ENCODE data around the gene TNRC18. TPM values are rescaled to one million over a fixed set of nuclear protein-coding genes. Genes with fewer than 3 reads are reported as not detected.
A peak's percentile ranks its signal among the peaks of the same experiment; 100 is the strongest.

Gene TNRC18
- total RNA-seq, 1 donor from 2014 or later, result 198 TPM

DNA sequence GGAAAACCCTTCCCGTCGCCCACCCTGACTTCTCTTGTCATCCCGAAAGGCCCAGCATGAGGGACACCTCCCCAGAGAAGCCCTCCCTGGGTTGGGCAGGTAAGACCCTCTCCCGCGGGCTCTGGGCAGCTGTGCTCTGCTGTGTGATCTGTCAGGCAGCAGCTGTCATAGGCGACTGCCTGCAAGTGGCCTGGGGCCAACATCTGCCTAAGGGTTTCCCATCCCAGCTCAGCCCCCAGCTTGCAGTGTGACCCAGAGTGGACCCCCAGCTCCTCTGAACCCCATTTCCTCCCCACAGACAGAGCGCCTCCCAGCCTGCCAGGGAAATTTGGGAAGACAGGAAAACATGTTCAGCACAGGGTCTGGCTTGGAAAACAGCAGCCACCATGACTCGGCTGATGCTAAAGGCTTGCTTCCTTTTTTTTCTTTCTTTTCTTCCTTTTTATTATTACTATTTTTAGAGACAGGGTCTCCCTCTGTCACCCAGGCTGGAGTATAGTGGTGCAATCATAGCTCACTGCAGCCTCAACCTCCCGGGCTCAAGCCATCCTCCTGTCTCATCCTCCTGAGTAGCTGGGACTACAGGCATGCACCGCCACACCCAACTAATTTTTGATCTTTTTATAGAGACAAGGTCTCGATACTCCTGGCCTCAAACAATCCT is 18.3 kb upstream of the TNRC18 start:
- Mint-ChIP-seq H3K9me3 (ENCODE audit: unreplicated experiment) (peaks cover 4% of the 10 kb centered on the region), H3K4me3 (ENCODE audit: unreplicated experiment) (no peak overlapping the region), H3K4me1 (ENCODE audit: unreplicated experiment) (peaks cover 8% of the 10 kb centered on the region), H3K27ac (ENCODE audit: unreplicated experiment) (peak overlapping the region; percentile 41), H3K36me3 (ENCODE audit: unreplicated experiment) (peaks cover 7% of the 10 kb centered on the region), H3K27me3 (ENCODE audit: unreplicated experiment) (no peaks in the 10 kb centered on the region)
- TF ChIP-seq, protein P1, sequence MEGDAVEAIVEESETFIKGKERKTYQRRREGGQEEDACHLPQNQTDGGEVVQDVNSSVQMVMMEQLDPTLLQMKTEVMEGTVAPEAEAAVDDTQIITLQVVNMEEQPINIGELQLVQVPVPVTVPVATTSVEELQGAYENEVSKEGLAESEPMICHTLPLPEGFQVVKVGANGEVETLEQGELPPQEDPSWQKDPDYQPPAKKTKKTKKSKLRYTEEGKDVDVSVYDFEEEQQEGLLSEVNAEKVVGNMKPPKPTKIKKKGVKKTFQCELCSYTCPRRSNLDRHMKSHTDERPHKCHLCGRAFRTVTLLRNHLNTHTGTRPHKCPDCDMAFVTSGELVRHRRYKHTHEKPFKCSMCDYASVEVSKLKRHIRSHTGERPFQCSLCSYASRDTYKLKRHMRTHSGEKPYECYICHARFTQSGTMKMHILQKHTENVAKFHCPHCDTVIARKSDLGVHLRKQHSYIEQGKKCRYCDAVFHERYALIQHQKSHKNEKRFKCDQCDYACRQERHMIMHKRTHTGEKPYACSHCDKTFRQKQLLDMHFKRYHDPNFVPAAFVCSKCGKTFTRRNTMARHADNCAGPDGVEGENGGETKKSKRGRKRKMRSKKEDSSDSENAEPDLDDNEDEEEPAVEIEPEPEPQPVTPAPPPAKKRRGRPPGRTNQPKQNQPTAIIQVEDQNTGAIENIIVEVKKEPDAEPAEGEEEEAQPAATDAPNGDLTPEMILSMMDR (IDR thresholded peaks at IDR 0.05), result no peak
- no peak for DNase-seq (ENCODE audit: extremely low spot score, unreplicated experiment)

GRCh38 chr7:5439572-5440496 is 16.2 kb upstream of the TNRC18 start:
- TF ChIP-seq, protein P1 (IDR thresholded peaks at IDR 0.05), result no peak
- H3K36me3 Mint-ChIP-seq (ENCODE audit: unreplicated experiment), result peaks cover 7% of the 10 kb centered on the region
- H3K4me3 Mint-ChIP-seq (ENCODE audit: unreplicated experiment), result no peak overlapping the region
- peaks cover 4% of the 10 kb centered on the region for H3K9me3 Mint-ChIP-seq (ENCODE audit: unreplicated experiment)
- no peak for DNase-seq (ENCODE audit: extremely low spot score, unreplicated experiment)
- no peaks in the 10 kb centered on the region for H3K27me3 Mint-ChIP-seq (ENCODE audit: unreplicated experiment)
- peaks cover 8% of the 10 kb centered on the region for H3K4me1 Mint-ChIP-seq (ENCODE audit: unreplicated experiment)
- H3K27ac Mint-ChIP-seq (ENCODE audit: unreplicated experiment), result no peak overlapping the region

- peaks cover 8% of the 10 kb centered on the region for H3K4me1 Mint-ChIP-seq (ENCODE audit: unreplicated experiment)
- no peak overlapping the region for H3K27ac Mint-ChIP-seq (ENCODE audit: unreplicated experiment)
- H3K27me3 Mint-ChIP-seq (ENCODE audit: unreplicated experiment), result no peaks in the 10 kb centered on the region
- peaks cover 4% of the 10 kb centered on the region for H3K9me3 Mint-ChIP-seq (ENCODE audit: unreplicated experiment)
- H3K4me3 Mint-ChIP-seq (ENCODE audit: unreplicated experiment), result no peak overlapping the region
- peaks cover 12% of the 10 kb centered on the region for H3K36me3 Mint-ChIP-seq (ENCODE audit: unreplicated experiment)
- TF ChIP-seq, protein P1 (IDR thresholded peaks at IDR 0.05), result no peak
- no peak for DNase-seq (ENCODE audit: extremely low spot score, unreplicated experiment)
These were observed 15.6 kb upstream of the TNRC18 start for GRCh38 chr7:5439209-5439571.

GRCh38 chr7:5437987-5438386 is 14.4 kb upstream of the TNRC18 start:
- Mint-ChIP-seq H3K4me1 (ENCODE audit: unreplicated experiment) (peaks cover 8% of the 10 kb centered on the region), H3K36me3 (ENCODE audit: unreplicated experiment) (peaks cover 18% of the 10 kb centered on the region), H3K27ac (ENCODE audit: unreplicated experiment) (no peak overlapping the region)

More at GRCh38 chr7:5437987-5438386, 14.4 kb upstream of the TNRC18 start:
- Mint-ChIP-seq H3K27me3 (ENCODE audit: unreplicated experiment) (no peaks in the 10 kb centered on the region), H3K9me3 (ENCODE audit: unreplicated experiment) (peaks cover 4% of the 10 kb centered on the region), H3K4me3 (ENCODE audit: unreplicated experiment) (no peak overlapping the region)
- no peak for DNase-seq (ENCODE audit: extremely low spot score, unreplicated experiment)
- TF ChIP-seq, protein P1 (IDR thresholded peaks at IDR 0.05), result no peak
